ELR (cell line): ENCODE data around the gene ALKAL2.

ENCODE experiments used
- DNase-seq: peaks from one replicate; pipeline ENCODE4 v3.0.0-alpha.2; 2015; ENCODE audit warnings: low read depth

The ALKAL2 gene

GRCh38 chr2:270861-271260 lies 17.0 kb downstream of the ALKAL2 start:
- no peak for DNase-seq

- DNase-seq = no peak
Measured at GRCh38 chr2:269356-270030, 18.4 kb downstream of the ALKAL2 start.

GRCh38 chr2:268323-268722 lies 19.6 kb downstream of the ALKAL2 start:
- no peak for DNase-seq

GRCh38 chr2:264493-265468 lies 23.1 kb downstream of the ALKAL2 start, which contains the start of gene ACP1:
Gene ACP1 (plus strand): TSS chr2:264947. CDS start chr2:264965, 18 bp downstream.
- DNase-seq = peak; percentile 89

GRCh38 chr2:263774-264492 lies 24.0 kb downstream of the ALKAL2 start, which contains the start of gene SH3YL1:
Gene SH3YL1 (minus strand): TSS chr2:264032. CDS start chr2:263984, 48 bp downstream.
- DNase-seq = no peak

GRCh38 chr2:263022-263738 lies 24.7 kb downstream of the ALKAL2 start:
- no peak for DNase-seq

GRCh38 chr2:262117-262516 lies 25.8 kb downstream of the ALKAL2 start:
- no peak for DNase-seq

- DNase-seq = no peak
Measured at GRCh38 chr2:260507-261161, 27.3 kb downstream of the ALKAL2 start.

- no peak for DNase-seq
Measured at GRCh38 chr2:259789-260331, 28.0 kb downstream of the ALKAL2 start.

GRCh38 chr2:258933-259332 lies 29.0 kb downstream of the ALKAL2 start:
- DNase-seq = no peak

GRCh38 chr2:257842-258241 lies 30.0 kb downstream of the ALKAL2 start:
- DNase-seq = no peak

GRCh38 chr2:257429-257828 lies 30.5 kb downstream of the ALKAL2 start:
- no peak for DNase-seq

GRCh38 chr2:256094-256493 lies 31.8 kb downstream of the ALKAL2 start:
- DNase-seq = no peak

- no peak for DNase-seq
Measured at GRCh38 chr2:255195-255594, 32.7 kb downstream of the ALKAL2 start.

- no peak for DNase-seq
Measured at GRCh38 chr2:254241-254640, 33.6 kb downstream of the ALKAL2 start.

GRCh38 chr2:253202-253638 lies 34.7 kb downstream of the ALKAL2 start:
- no peak for DNase-seq

- no peak for DNase-seq
Measured at GRCh38 chr2:252001-252602, 35.8 kb downstream of the ALKAL2 start.

GRCh38 chr2:249538-250042 lies 38.3 kb downstream of the ALKAL2 start:
- no peak for DNase-seq

GRCh38 chr2:248724-249123 lies 39.2 kb downstream of the ALKAL2 start:
- no peak for DNase-seq

- DNase-seq = peak; percentile 66
Measured at GRCh38 chr2:246489-247144, 41.3 kb downstream of the ALKAL2 start.
